ENCODE measurements around the gene ANKH. TPM values are rescaled to one million over a fixed set of nuclear protein-coding genes. Genes with fewer than 3 reads are reported as not detected.

ANKH gene
- total and polyA plus RNA-seq, 8 donors: 6.6 to 57.5 (median 10.6) TPM

GRCh38 chr5:14730466-14730865, 141.1 kb downstream of the ANKH start:
- no peak for ATAC-seq
- H3K9me3 ChIP-seq: no peaks in the 10 kb centered on the region
- TF ChIP-seq CTCF (IDR thresholded peaks at IDR 0.05): no peak
- intact Hi-C loops (cut with DNase I): no loop called here
- no peaks in the 10 kb centered on the region for H3K27me3 ChIP-seq
- H3K4me1 ChIP-seq: peaks cover 0 to 6% of the 10 kb centered on the region in 2 donors
- no peak overlapping the region for H3K4me3 ChIP-seq
- H3K36me3 ChIP-seq: peaks cover 0 to 5% of the 10 kb centered on the region in 2 donors
- DNase-seq: no peak
- no peak overlapping the region for H3K27ac ChIP-seq

GRCh38 chr5:14729448-14730385, 141.9 kb downstream of the ANKH start:
- Histone ChIP-seq H3K9me3 (no peaks in the 10 kb centered on the region), H3K36me3 (peaks cover 0 to 5% of the 10 kb centered on the region in 2 donors), H3K27me3 (no peaks in the 10 kb centered on the region), H3K4me3 (no peak overlapping the region), H3K4me1 (peaks cover 0 to 6% of the 10 kb centered on the region in 2 donors), H3K27ac (no peak overlapping the region)
- no peak for TF ChIP-seq CTCF (IDR thresholded peaks at IDR 0.05)
- DNase-seq: no peak
- no peak for ATAC-seq
- intact Hi-C loops (cut with DNase I): loop anchor here in 1 of 2 donors (5.0 kb wide), 1 partner anchor 283 kb away; no protein-coding TSS in a partner anchor

- intact Hi-C loops (cut with DNase I): loop anchor here in 1 of 2 donors (5.0 kb wide), 1 partner anchor 284 kb away; no protein-coding TSS in a partner anchor
- Histone ChIP-seq H3K27ac (no peak overlapping the region), H3K4me1 (peaks cover 0 to 6% of the 10 kb centered on the region in 2 donors), H3K27me3 (no peaks in the 10 kb centered on the region), H3K4me3 (no peak overlapping the region), H3K36me3 (peaks cover 0 to 5% of the 10 kb centered on the region in 2 donors), H3K9me3 (no peaks in the 10 kb centered on the region)
- ATAC-seq: no peak
- no peak for TF ChIP-seq CTCF (IDR thresholded peaks at IDR 0.05)
- DNase-seq: no peak
These were observed 143.1 kb downstream of the ANKH start for GRCh38 chr5:14728459-14728938.

- Histone ChIP-seq H3K4me3 (no peak overlapping the region), H3K27me3 (no peaks in the 10 kb centered on the region), H3K4me1 (peaks cover 0 to 6% of the 10 kb centered on the region in 2 donors), H3K36me3 (peaks cover 0 to 5% of the 10 kb centered on the region in 2 donors), H3K9me3 (no peaks in the 10 kb centered on the region), H3K27ac (no peak overlapping the region)
- TF ChIP-seq CTCF (IDR thresholded peaks at IDR 0.05): no peak
- ATAC-seq: no peak
- DNase-seq: no peak
- intact Hi-C loops (cut with DNase I): loop anchor here in 1 of 2 donors (5.0 kb wide), 1 partner anchor 284 kb away; no protein-coding TSS in a partner anchor
These were observed 143.6 kb downstream of the ANKH start for GRCh38 chr5:14727928-14728458.

- H3K9me3 ChIP-seq: no peaks in the 10 kb centered on the region
- intact Hi-C loops (cut with DNase I): loop anchor here in 1 of 2 donors (5.0 kb wide), 1 partner anchor 285 kb away; no protein-coding TSS in a partner anchor
- DNase-seq (peak; percentile 75 to 94 (median 82)), ATAC-seq (peak; percentile 93)
- no peak overlapping the region for H3K4me3 ChIP-seq
- TF ChIP-seq CTCF (IDR thresholded peaks at IDR 0.05): peak; percentile 85 to 90
- peaks cover 0 to 5% of the 10 kb centered on the region in 2 donors for H3K36me3 ChIP-seq
- H3K27me3 ChIP-seq: no peaks in the 10 kb centered on the region
- no peak overlapping the region for H3K27ac ChIP-seq
- peaks cover 0 to 6% of the 10 kb centered on the region in 2 donors for H3K4me1 ChIP-seq
These were observed 144.1 kb downstream of the ANKH start for GRCh38 chr5:14727428-14727865.

All from left lung (tissue), 10 donors.